ENCODE results near the gene MUL1. TPM values are rescaled to one million over a fixed set of nuclear protein-coding genes. Genes with fewer than 3 reads are reported as not detected.

MUL1 gene
- total and polyA plus RNA-seq, 2 of the 4 experiments (the other 2 are of a cell fraction): 20.7 to 21.1 TPM

DNA sequence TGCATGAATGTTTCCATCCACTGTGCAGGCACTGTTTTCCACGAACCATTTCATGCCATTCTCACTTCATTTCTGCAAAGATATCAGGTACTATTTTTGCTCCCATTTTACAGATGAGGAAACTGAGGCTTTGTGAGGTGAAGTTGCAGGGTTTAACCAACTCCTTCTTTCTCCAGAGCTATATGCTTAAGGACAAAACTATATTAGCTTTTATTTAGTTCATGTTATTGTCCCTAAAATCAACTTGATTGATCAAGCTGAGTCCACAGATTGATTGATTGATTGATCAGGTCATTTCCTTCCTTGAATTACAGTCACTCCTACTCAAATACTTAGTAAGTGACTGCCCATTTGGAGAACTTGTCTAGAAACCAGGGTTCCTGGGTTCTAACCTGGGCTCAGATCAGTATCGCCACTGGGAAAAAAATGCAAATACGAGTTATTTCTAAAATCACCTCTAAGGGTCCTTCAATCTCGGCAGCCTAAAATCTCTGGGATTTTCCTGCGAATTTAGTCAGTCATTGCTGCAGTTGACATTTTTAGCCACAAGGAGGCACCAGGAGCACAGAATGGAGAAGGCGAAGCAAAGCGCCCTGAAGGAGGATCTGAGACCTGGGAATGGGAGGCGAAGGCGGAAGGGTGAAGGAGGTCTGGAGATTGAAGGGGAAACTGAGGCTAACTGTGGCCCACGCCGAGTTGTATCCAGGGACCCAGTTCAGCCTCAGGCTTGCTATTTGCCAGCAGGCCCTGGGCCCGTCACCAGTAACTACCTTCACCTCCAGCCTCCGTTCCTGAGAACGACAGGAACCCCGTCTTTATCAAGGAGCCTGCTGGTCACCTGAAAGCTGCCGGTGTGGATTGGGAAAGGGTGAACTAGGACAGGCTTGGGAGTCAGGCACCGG, 14.3 kb upstream of the MUL1 start:
- H3K23ac ChIP-seq (ENCODE audit: low read depth, low read length): no peak overlapping the region
- no peak overlapping the region for H3K27ac ChIP-seq (ENCODE audit: insufficient read depth, low read length)
- intact Hi-C loops (cut with micrococcal nuclease) (loop anchor here (1.0 to 10.0 kb wide), 3 partner anchors 111 to 673 kb away; partner anchors contain the start of gene PINK1), in situ Hi-C loops (cut with MboI; ENCODE audit: low sequenced_read_pairs) (loop anchor here (5.0 kb wide), 1 partner anchor 115 kb away; no protein-coding TSS in a partner anchor), dilution Hi-C loops (cut with HindIII; ENCODE audit: low sequenced_read_pairs, unreplicated experiment) (no loop called here)
- DNase-seq: peak; percentile 74
- no peak overlapping the region for H3K9ac ChIP-seq (ENCODE audit: low read depth, low read length)
- no peak overlapping the region for H3K4ac ChIP-seq (ENCODE audit: low read depth, low read length)
- H2BK15ac ChIP-seq (ENCODE audit: low read depth, low read length): no peak overlapping the region
- H4K91ac ChIP-seq (ENCODE audit: insufficient read depth, low read depth, low read length): no peak overlapping the region
- ChIA-PET POLR2A (ENCODE audit: unreplicated experiment) (interaction anchor here (0.6 kb wide), 1 partner anchor 287 kb away, joined by 3 read pairs; no protein-coding TSS in a partner anchor), CTCF (interaction anchor here (0.7 to 0.9 kb wide), 3 partner anchors 9 to 73 kb away, joined by 3 to 7 read pairs (median 4); no protein-coding TSS in a partner anchor)
- peak overlapping the region; percentile 85 for H2AFZ ChIP-seq (replicated peaks; ENCODE audit: low read length, poor library complexity)
- H2AK5ac ChIP-seq (ENCODE audit: low read depth, low read length): no peak overlapping the region
- peaks cover 22% of the 10 kb centered on the region for H3K27me3 ChIP-seq (ENCODE audit: control insufficient read depth, insufficient read depth, low read length)
- H3K9me1 ChIP-seq (ENCODE audit: insufficient read depth, low read length): no peaks in the 10 kb centered on the region
- no peaks in the 10 kb centered on the region for H3K4me1 ChIP-seq (ENCODE audit: control insufficient read depth, insufficient read depth, low read length)
- no peak overlapping the region for H2BK5ac ChIP-seq (ENCODE audit: low read depth, low read length, poor library complexity, severe bottlenecking)
- no peak overlapping the region for H3K14ac ChIP-seq (replicated peaks; ENCODE audit: low read depth, low read length)
- H3K4me3 ChIP-seq (ENCODE audit: insufficient read depth, low read depth, low read length): no peak overlapping the region; the same call in 1 of the 2 replicates
- no peak overlapping the region for H2AK9ac ChIP-seq (replicated peaks; ENCODE audit: low read depth, low read length, poor library complexity)
- no peak overlapping the region for H2BK120ac ChIP-seq (ENCODE audit: low read depth, low read length)
- peak overlapping the region; percentile 63 for H3K4me2 ChIP-seq (ENCODE audit: low read depth, low read length)
- no TSS peak for BruUV-seq (replicated peaks)
- H4K5ac ChIP-seq (ENCODE audit: low read depth, low read length): no peak overlapping the region
- ATAC-seq (ENCODE audit: low read depth): peak; percentile 99
- no peaks in the 10 kb centered on the region for H3K36me3 ChIP-seq (ENCODE audit: control insufficient read depth, insufficient read depth, low read length)
- H3K56ac ChIP-seq (ENCODE audit: extremely low read depth, insufficient read depth, low read length): no peak overlapping the region
- no peak overlapping the region for H3K18ac ChIP-seq (ENCODE audit: low read depth, low read length)
- no peaks in the 10 kb centered on the region for H3K79me1 ChIP-seq (ENCODE audit: low read depth in 1 of 2, low read length in 2 of 2)
- no peaks in the 10 kb centered on the region for H4K20me1 ChIP-seq (ENCODE audit: insufficient read depth, low read length)
- H3K9me3 ChIP-seq (ENCODE audit: control insufficient read depth, insufficient read depth, low read length): no peaks in the 10 kb centered on the region
- peak overlapping the region in 1 of 2 experiments; percentile 38; a peak in 2 of 4 replicates for H4K8ac ChIP-seq (ENCODE audit: low read depth in 2 of 2, low read length in 2 of 2)
- H2BK20ac ChIP-seq (ENCODE audit: low read depth, low read length): no peak overlapping the region
- WGBS, 2 experiments (ENCODE audit: extremely low coverage in 2 of 2, insufficient read length in 1 of 2): no CpG with 5 or more reads among the region's 17 CpGs
- TF ChIP-seq, protein P1, sequence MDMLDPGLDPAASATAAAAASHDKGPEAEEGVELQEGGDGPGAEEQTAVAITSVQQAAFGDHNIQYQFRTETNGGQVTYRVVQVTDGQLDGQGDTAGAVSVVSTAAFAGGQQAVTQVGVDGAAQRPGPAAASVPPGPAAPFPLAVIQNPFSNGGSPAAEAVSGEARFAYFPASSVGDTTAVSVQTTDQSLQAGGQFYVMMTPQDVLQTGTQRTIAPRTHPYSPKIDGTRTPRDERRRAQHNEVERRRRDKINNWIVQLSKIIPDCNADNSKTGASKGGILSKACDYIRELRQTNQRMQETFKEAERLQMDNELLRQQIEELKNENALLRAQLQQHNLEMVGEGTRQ (IDR thresholded peaks at IDR 0.05; ENCODE audit: low read depth, low read length): no peak
- TF ChIP-seq BHLHE40 (IDR thresholded peaks at IDR 0.05; ENCODE audit: low read depth, low read length) (no peak), MXI1 (IDR thresholded peaks at IDR 0.05; ENCODE audit: borderline replicate concordance, low read depth, low read length) (no peak), RFX5 (IDR thresholded peaks at IDR 0.05; ENCODE audit: low read depth, low read length) (no peak), CHD1 (IDR thresholded peaks at IDR 0.05; ENCODE audit: low read depth, low read length) (no peak), MAFK (IDR thresholded peaks at IDR 0.05; ENCODE audit: low read depth, low read length) (no peak), MAZ (IDR thresholded peaks at IDR 0.05; ENCODE audit: borderline replicate concordance, low read depth, low read length) (no peak), NFE2L2 (IDR thresholded peaks at IDR 0.05; ENCODE audit: low read depth, low read length) (no peak), RAD21 (IDR thresholded peaks at IDR 0.05; ENCODE audit: low read length) (peak; percentile 97), SMC3 (IDR thresholded peaks at IDR 0.05; ENCODE audit: low read depth, low read length) (peak; percentile 97), CEBPB (IDR thresholded peaks at IDR 0.05; ENCODE audit: low read depth, low read length) (no peak)
- TF ChIP-seq, protein P2, sequence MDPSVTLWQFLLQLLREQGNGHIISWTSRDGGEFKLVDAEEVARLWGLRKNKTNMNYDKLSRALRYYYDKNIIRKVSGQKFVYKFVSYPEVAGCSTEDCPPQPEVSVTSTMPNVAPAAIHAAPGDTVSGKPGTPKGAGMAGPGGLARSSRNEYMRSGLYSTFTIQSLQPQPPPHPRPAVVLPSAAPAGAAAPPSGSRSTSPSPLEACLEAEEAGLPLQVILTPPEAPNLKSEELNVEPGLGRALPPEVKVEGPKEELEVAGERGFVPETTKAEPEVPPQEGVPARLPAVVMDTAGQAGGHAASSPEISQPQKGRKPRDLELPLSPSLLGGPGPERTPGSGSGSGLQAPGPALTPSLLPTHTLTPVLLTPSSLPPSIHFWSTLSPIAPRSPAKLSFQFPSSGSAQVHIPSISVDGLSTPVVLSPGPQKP (IDR thresholded peaks at IDR 0.05; ENCODE audit: borderline replicate concordance, low read depth, low read length): no peak
- TF ChIP-seq, protein P3, sequence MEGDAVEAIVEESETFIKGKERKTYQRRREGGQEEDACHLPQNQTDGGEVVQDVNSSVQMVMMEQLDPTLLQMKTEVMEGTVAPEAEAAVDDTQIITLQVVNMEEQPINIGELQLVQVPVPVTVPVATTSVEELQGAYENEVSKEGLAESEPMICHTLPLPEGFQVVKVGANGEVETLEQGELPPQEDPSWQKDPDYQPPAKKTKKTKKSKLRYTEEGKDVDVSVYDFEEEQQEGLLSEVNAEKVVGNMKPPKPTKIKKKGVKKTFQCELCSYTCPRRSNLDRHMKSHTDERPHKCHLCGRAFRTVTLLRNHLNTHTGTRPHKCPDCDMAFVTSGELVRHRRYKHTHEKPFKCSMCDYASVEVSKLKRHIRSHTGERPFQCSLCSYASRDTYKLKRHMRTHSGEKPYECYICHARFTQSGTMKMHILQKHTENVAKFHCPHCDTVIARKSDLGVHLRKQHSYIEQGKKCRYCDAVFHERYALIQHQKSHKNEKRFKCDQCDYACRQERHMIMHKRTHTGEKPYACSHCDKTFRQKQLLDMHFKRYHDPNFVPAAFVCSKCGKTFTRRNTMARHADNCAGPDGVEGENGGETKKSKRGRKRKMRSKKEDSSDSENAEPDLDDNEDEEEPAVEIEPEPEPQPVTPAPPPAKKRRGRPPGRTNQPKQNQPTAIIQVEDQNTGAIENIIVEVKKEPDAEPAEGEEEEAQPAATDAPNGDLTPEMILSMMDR (conservative IDR thresholded peaks at IDR 0.05; ENCODE audit: low read depth, low read length): peak; percentile 97

All from IMR-90 (cell line).